Stimulated activated CD8-positive, alpha-beta memory T cell treated with anti-CD3 and anti-CD28 coated beads, Interleukin-7, amount 100 ng/mL, for 48 hours (primary cell): Measurements from ENCODE around the gene ZMAT5.
A peak's percentile ranks its signal among the peaks of the same experiment; 100 is the strongest.

Experiments used
- DNase-seq, 2 donors: peaks; one replicate each; pipeline ENCODE4 v3.0.0-alpha.2; 2020; ENCODE audit warnings: low read depth in 1 of 2; ENCODE audit errors: extremely low read depth in 1 of 2

ZMAT5 gene

GRCh38 chr22:29787371-29787980 is 20.7 kb upstream of the ZMAT5 start:
- DNase-seq, result no peak

- no peak for DNase-seq
Measured at GRCh38 chr22:29786031-29786430, 19.2 kb upstream of the ZMAT5 start.

DNA sequence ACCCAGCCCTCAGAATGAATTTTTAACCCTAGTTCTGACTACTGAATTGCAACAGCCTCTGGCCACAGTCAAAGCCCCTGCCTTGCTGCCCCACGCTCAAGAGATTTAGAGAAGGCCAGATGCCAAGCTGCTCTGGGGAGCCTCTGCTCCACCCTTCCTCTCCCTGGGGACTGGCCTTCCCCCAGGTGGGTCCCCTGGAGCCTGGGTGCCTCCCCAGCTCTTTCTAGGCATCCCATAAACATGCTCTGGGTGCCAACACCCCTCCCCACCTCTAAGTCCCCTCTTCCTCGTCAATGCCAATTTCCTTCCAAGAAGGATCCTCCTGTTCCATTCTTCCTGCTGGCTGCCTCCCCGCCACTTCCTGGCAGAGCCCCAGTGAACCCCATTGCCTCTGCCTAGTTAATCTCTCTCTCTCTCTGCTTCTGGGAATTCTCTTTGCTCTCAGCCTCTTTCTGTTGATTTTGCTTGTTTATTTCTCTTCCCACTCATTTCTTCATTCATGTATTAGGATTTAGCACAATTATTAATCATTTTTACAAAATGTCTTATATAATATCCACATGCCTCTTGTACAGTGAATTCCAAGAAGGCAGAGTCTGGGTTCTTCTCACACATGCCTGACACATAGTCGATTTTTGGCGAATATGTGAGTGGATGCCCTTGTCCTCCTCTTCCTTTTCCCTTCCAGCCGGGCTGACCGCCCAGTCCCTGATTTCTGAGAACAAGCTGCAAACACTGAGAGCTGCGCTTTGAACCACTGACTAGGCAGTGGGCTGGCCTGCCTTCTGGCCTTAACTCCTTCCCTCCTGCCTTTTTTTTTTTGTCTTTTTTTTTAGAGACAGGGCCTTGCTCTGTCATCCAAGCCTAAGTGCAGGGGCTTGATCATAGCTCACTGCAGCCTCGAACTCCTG is 17.9 kb upstream of the ZMAT5 start:
- no peak for DNase-seq

DNA sequence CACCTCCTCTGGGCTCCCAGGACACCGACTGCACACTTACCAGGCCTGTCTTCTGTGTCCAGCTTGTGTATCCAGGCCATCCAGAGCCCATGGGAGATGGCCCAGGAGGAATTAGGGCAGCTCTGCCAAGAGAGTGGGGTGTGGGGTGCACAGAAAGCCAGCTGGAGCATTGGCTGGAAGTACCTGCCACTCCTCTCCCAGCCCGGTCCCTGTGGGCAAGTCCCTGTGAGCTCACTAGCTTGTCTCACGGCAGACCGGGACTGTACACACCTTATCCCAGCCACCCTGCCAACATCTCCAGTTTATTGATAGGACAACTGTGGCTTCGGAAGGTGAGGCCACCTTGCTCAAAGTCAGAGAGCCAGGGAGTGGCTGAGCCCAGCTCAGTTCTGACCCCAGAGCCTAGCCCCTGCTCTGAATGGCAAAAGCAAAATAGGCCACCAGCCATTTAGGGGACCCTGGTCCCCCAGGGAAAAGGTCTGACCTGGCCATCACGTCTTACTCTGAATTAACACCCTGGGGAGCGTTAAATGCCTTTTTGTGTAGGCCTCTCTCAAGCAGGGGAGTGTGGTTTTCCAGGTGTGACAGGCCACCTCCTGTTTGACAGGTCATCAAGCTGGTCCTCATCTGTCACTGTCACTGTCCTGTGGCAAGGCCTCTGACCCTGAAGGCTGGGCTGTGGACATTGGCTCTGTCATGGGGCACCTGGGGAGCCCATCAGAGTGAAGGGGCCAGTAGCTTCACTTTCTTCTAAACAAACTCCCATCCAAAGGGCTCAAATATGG is 15.4 kb upstream of the ZMAT5 start:
- no peak for DNase-seq

GRCh38 chr22:29780748-29781676 is 14.2 kb upstream of the ZMAT5 start:
- no peak for DNase-seq

- DNase-seq, result no peak
Measured at GRCh38 chr22:29780220-29780619, 13.4 kb upstream of the ZMAT5 start.

- DNase-seq, result no peak
Measured at GRCh38 chr22:29773233-29773632, 6.4 kb upstream of the ZMAT5 start.

DNA sequence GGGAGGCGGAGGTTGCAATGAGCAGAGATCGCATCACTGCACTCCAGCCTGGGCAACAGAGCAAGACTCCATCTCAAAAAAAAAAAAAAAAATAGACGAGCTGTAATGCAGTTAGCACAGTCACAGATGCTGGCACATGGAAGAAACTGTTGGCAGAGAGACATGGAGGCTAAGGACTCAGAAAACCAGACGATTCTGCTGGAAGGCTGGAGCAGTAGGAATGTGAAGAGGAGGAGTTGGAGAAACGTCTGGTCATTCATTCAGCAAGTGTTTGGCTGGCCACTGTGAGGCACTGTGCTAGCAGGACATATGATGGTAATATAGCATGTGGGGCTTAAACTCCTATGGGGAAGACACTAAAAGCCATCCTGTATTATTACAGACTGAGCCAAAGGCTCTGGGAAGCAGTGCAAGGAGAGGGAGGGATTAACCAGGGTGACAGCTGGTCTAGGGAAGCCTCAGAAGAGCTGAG is 5.4 kb upstream of the ZMAT5 start:
- DNase-seq, result no peak

DNA sequence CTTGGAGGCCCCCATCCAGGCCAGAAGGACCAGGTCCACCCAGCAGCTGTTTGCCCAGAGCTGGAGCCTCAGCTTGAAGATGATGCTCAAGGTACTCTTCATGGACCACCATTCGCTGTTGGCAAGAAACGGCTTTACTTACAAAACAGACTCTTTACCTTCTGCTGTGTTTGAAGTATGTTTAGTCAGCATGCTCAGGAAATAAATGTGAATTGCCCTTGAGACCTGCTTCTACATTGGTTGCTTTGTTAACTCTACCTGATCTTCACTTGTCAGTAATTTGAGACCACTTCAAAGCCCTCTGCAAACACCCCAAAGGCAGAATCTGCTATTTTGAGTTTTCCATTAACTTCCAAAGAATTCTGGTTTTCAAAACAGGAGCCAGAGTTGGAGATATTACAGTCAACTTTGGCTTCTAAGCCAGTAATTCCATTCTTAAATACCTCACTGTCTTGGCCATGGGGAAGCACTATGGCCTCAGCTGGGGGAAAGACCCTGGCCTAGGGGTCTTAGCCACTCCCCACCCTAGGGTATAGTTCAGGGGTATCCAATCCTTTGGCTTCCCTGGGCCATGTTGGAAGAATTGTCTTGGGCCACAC is 3.0 kb upstream of the ZMAT5 start:
- no peak for DNase-seq

DNA sequence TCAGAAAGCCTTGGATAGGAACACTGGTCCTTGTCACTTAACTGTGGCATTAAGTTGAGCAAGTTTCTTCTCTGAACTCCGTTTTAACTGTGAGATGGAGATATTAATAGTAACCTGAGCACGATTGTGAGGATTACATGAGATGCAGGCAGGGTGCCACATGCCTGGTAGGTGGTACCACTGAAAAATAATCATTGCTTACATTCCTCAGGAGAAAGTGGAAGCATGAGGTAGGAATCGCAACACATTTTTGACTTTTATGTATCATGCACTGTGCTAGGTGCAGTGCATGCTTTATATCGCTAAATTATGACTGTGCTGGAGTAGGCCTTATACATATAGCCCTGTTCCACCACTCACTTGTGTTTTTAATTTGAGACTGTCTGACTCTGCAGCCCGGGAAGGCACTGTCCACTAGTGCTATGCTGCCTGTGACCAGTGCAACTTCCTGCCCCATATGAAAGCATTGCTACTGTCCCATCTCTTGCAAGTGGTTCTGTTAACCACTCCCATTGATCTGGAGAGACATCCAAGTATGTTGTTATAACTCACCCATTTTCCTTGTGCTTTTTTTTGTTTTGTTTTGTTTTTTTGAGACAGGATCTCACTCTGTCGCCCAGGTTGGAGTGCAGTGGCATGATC is 1.4 kb upstream of the ZMAT5 start:
- DNase-seq, result no peak

GRCh38 chr22:29767171-29768051 is 604 bp upstream of the ZMAT5 start, which contains the start of gene UQCR10:
TSS of gene UQCR10 (plus strand) at chr22:29767369. CDS start at chr22:29767399, 30 bp downstream.
- peak; percentile 84 to 91 for DNase-seq

GRCh38 chr22:29765905-29766631 is 739 bp downstream of the ZMAT5 start:
- peak in 1 of 2 donors; percentile 18 for DNase-seq

DNA sequence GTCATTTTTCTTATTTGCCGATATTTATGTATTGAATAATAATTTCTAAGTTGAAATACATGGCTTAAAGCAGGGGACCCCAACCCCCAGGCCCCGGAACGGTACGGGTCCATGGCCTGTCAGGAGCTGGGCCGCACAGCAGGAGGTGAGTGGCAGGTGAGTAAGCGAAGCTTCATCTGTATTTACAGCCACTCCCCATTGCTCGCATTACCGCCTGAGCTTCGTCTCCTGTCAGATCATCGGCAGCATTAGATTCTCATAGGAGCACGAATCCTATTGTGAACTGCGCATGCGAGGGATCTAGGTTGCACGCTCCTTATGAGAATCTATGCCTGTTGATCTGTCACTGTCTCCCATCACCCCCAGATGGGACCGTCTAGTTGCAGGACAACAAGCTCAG is 4.5 kb downstream of the ZMAT5 start:
- no peak for DNase-seq

DNA sequence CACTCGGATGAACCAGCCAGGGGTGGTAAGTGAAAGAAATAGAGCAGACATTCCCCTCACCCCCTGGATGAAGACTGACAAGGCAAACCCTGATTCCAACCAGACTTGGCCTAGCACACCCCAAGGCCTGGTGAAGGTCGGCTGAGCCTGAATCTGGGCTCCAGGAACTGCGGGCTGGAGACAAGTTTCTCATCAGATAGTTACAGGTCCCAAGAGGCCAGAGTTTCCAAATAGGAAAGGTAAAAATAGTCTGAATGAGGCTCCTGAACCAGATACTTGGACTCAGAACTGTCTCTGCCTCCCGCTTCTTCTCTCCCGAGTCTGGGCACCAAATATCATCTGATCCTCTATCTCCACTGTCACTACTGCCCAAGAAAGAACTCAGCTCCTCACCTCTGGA is 7.8 kb downstream of the ZMAT5 start:
- no peak for DNase-seq

- DNase-seq, result no peak
Measured at GRCh38 chr22:29758068-29758622, 8.7 kb downstream of the ZMAT5 start.

GRCh38 chr22:29757096-29757495 is 9.7 kb downstream of the ZMAT5 start:
- DNase-seq, result no peak

GRCh38 chr22:29756341-29756740 is 10.5 kb downstream of the ZMAT5 start:
- DNase-seq, result no peak
